ENCODE measurements around the gene WWOX. TPM values are rescaled to one million over a fixed set of nuclear protein-coding genes. Genes with fewer than 3 reads are reported as not detected.

Gene WWOX
- total RNA-seq, 2 donors from 2014 or later = 30.0 to 35.4 TPM

DNA sequence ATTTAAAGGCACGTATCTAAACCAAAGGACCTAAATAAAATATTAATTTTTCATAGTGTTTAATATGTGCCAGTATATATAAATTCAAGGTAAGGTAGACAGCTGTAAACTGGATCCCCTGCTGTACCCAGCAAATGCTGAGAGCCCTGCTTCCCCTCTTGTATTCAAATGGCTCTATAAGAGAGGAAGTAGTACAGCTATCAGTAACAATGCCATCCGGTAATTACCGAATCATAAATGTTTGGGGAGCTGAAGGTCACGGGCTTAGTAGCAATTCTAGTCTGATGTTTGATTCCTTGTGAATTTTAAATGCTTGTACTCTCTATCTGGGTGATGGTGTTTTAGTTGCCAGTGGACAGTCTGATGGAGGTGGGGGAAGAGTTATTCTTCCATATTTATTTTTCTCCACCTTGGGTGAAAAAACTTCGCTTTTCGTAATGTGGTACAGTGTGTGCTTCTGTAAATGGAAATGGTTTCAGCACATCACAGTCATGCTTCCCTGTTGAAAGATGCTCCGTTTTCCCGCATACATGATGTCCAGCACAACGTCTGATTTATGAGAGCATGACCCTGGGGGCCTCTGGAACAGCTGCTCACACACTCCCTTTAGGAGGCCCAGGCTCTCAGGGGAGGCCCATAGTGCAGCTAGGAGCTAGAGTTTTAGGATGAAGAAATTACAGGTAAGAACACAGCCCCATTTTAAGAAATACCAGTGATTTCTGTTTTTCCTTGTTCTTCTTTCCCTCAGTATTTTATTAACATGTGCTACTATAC, 423.9 kb downstream of the WWOX start:
- Histone ChIP-seq H3K36me3 (ENCODE audit: control insufficient read depth, insufficient read depth, low read length) (no peaks in the 10 kb centered on the region), H3K9ac (ENCODE audit: extremely low read depth, low read length, poor library complexity, severe bottlenecking) (no peak overlapping the region), H3K27me3 (ENCODE audit: control insufficient read depth, insufficient read depth, low read length, poor library complexity, severe bottlenecking) (no peaks in the 10 kb centered on the region), H3K9me3 (ENCODE audit: control insufficient read depth, low read length) (no peaks in the 10 kb centered on the region), H3K4me3 (ENCODE audit: low read length) (no peak overlapping the region), H3K4me1 (ENCODE audit: control insufficient read depth, insufficient read depth, low read length) (no peaks in the 10 kb centered on the region), H3K27ac (ENCODE audit: low read depth, low read length) (no peak overlapping the region)
- H3K27ac Mint-ChIP-seq = no peak overlapping the region
- TF ChIP-seq CTCF (conservative IDR thresholded peaks at IDR 0.05) = no peak
- peaks cover 2% of the 10 kb centered on the region for H3K4me1 Mint-ChIP-seq
- no peak overlapping the region for H3K4me3 Mint-ChIP-seq
- no peaks in the 10 kb centered on the region for H3K27me3 Mint-ChIP-seq (ENCODE audit: insufficient read depth)
- WGBS, 2 experiments (ENCODE audit: insufficient coverage in 1 of 2, insufficient read length in 1 of 2) = 79 to 94% methylated on average over 5 to 8 of the region's 9 CpGs
- no peaks in the 10 kb centered on the region for H3K36me3 Mint-ChIP-seq (ENCODE audit: low read depth)
- no peaks in the 10 kb centered on the region for H3K9me3 Mint-ChIP-seq
- DNase-seq = no peak

GRCh38 chr16:78524066-78524595, 424.7 kb downstream of the WWOX start:
- DNase-seq = no peak
- 89 to 94% methylated on average over 3 to 4 of the region's 4 CpGs for WGBS, 2 experiments (ENCODE audit: insufficient coverage in 1 of 2, insufficient read length in 1 of 2)

DNA sequence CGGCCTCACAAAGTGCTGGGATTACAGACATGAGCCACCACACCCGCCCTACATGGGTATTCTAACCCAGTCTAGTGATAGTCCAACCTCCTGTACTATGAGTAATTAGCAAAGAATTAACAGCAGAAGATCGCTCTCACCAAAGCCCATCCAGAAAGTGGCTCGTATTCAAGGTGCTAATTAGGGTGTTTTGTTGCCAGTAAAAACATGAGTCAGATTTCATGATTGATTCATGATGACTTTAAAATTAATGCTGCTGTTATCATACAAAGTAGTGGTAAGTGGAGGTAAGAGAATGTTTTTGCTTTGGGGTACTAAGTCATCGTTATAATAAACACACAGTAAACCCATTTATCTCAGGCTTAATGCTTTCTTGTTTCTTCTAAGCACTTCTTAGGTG, 428.8 kb downstream of the WWOX start:
- Histone ChIP-seq H3K36me3 (ENCODE audit: control insufficient read depth, insufficient read depth, low read length) (no peaks in the 10 kb centered on the region), H3K4me1 (ENCODE audit: control insufficient read depth, insufficient read depth, low read length) (no peaks in the 10 kb centered on the region), H3K9ac (ENCODE audit: extremely low read depth, low read length, poor library complexity, severe bottlenecking) (no peak overlapping the region), H3K27me3 (ENCODE audit: control insufficient read depth, insufficient read depth, low read length, poor library complexity, severe bottlenecking) (no peaks in the 10 kb centered on the region), H3K27ac (ENCODE audit: low read depth, low read length) (no peak overlapping the region), H3K4me3 (ENCODE audit: low read length) (no peak overlapping the region), H3K9me3 (ENCODE audit: control insufficient read depth, low read length) (no peaks in the 10 kb centered on the region)
- no peak for TF ChIP-seq CTCF (conservative IDR thresholded peaks at IDR 0.05)
- Mint-ChIP-seq H3K27ac (no peak overlapping the region), H3K27me3 (ENCODE audit: insufficient read depth) (no peaks in the 10 kb centered on the region), H3K9me3 (no peaks in the 10 kb centered on the region), H3K4me3 (no peak overlapping the region), H3K36me3 (ENCODE audit: low read depth) (no peaks in the 10 kb centered on the region), H3K4me1 (no peaks in the 10 kb centered on the region)
- 87 to 95% methylated on average over 3 to 5 of the region's 5 CpGs for WGBS, 2 experiments (ENCODE audit: insufficient coverage in 1 of 2, insufficient read length in 1 of 2)
- DNase-seq = no peak

More at GRCh38 chr16:78524066-78524595, 424.7 kb downstream of the WWOX start:
- H3K27me3 Mint-ChIP-seq (ENCODE audit: insufficient read depth) = no peaks in the 10 kb centered on the region
- no peaks in the 10 kb centered on the region for H3K27me3 ChIP-seq (ENCODE audit: control insufficient read depth, insufficient read depth, low read length, poor library complexity, severe bottlenecking)
- H3K9me3 ChIP-seq (ENCODE audit: control insufficient read depth, low read length) = no peaks in the 10 kb centered on the region
- H3K27ac ChIP-seq (ENCODE audit: low read depth, low read length) = no peak overlapping the region
- no peaks in the 10 kb centered on the region for H3K4me1 ChIP-seq (ENCODE audit: control insufficient read depth, insufficient read depth, low read length)
- H3K4me3 Mint-ChIP-seq = no peak overlapping the region
- no peaks in the 10 kb centered on the region for H3K36me3 ChIP-seq (ENCODE audit: control insufficient read depth, insufficient read depth, low read length)
- H3K9ac ChIP-seq (ENCODE audit: extremely low read depth, low read length, poor library complexity, severe bottlenecking) = no peak overlapping the region
- H3K9me3 Mint-ChIP-seq = no peaks in the 10 kb centered on the region
- no peaks in the 10 kb centered on the region for H3K36me3 Mint-ChIP-seq (ENCODE audit: low read depth)
- TF ChIP-seq CTCF (conservative IDR thresholded peaks at IDR 0.05) = no peak
- no peak overlapping the region for H3K27ac Mint-ChIP-seq
- H3K4me3 ChIP-seq (ENCODE audit: low read length) = no peak overlapping the region
- H3K4me1 Mint-ChIP-seq = peaks cover 2% of the 10 kb centered on the region

Data from endodermal cell (in vitro differentiated cells).